Stimulated activated CD8-positive, alpha-beta memory T cell treated with anti-CD3 and anti-CD28 coated beads, Interleukin-7, amount 100 ng/mL, for 24 hours (primary cell): ENCODE results near the gene DEFB114.

Experiments
- DNase-seq: peaks from one replicate; pipeline ENCODE4 v3.0.0-alpha.2; 2020; ENCODE audit warnings: low read depth

DEFB114 gene

DNA sequence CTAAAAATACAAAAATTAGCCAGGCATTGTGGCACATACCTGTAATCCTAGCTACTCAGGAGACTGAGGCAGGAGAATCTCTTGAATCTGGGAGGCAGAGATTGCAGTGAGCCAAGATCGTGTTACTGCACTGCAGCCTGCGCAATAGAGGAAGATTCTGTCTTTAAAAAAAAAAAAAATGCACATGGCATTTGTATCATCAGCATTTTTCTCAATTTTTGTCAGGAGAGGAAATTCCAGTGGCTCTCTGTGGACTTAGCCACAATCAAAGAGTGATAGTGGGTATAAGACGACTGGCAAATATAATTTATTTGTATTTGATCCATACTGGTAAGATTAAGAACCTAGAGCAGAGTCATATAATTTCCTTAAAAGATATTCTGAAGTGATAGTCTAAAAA lies 28.6 kb downstream of the DEFB114 start:
- DNase-seq: no peak

DNA sequence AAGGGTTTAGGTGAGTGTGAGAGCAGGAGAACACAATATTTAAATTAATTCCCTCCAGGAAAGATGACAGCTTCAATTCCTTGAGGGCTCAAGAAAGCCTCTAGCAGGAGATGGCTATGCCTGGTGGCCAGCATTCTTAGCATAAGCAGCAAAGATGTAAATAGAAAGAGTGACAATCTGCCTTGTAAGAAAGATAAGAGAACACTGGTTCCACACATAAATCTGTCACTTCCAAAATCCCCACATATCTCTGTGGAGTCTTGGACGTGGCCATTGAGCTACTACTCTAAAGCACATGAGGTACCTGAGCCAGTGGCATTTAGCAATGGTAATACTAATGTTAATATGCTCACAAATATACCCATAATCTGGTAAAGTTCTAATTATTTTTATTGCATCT lies 29.2 kb downstream of the DEFB114 start:
- DNase-seq: no peak

DNA sequence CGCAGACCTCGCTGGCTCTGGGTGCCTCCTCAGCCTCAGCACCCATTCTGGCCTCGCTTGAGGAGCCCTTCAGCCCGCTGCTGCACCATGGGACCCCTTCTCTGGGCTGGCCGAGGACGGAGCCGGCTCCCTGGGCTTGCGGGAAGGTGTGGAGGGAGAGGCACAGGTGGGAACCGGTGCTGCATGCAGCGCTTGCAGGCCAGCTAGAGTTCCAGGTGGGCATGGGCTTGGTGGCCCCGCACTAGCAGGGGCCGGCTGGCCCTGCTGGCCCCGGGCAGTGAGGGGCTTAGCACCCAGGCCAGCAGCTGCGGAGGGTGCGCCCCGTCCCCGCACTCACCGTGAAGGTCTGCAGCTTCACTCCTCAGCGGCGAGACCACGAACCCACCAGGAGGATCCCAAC lies 30.4 kb downstream of the DEFB114 start:
- no peak for DNase-seq

DNA sequence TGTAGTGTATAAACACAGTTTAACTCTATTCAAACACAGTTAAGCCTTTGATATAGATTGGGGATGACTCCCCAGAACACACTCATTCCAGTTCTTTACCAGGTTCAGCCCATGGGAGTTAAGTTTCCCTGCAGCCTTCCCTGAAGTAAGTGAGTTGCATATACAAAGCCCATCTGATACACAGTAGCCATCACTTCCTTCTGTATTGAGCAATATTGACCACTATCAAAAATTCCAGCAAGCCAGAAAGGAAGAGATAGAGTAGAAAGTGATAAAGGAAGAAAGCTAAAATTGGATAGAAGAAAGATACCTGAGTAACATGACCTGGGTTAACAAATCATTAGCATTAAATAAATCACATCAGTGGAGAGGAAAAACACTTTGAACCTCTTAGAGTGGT lies 34.6 kb downstream of the DEFB114 start:
- no peak for DNase-seq

DNA sequence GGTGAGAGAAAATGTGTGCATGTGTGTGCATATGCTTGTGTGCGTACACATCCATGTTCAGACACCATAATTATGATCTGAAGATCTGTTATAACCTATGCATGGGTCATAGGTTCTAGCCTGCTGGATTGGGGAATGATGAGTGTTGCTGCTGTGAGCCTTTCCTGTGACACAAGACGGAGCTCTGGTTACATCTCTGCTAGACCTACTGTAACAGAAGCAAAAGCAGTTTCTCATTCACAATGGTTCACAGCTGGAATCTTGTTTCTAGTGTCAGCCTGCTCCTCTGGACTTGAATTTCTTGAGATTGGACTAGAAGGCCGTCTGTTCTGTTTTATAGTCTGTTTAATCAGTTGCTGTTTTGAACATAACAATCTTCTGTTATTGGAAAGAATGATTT lies 40.1 kb downstream of the DEFB114 start:
- DNase-seq: no peak

DNA sequence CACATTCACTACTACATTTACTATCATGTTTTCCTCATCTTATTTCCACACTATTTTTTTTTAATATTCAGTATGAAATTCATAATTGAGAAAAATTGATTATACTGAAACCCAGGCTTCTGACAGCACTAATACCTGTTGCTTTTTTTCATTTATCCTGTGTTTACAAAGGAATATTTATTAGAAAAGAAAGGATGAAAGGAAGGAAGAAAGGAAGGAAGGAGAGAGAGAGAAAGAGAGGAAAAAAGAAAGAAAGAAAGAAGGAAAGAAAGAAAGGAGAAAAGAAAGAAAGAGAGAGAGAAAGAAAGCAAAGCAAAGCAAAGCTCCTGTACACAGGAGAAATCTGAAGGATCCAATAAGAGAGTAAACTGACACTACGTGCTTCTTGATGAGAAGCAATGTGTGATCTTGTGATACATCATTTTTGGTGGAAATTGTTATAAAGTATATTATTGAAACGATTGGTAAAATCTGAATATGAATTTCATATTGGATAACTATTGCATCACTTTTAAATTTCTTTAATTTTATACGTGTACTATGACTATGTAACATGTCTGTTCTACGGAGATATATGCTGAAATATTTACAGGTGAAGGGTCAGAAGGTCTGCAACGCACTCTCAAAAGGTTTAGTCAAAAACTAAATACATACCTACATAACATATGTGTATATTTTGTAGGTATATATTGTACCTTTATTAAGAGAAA lies 43.9 kb downstream of the DEFB114 start:
- no peak for DNase-seq

DNA sequence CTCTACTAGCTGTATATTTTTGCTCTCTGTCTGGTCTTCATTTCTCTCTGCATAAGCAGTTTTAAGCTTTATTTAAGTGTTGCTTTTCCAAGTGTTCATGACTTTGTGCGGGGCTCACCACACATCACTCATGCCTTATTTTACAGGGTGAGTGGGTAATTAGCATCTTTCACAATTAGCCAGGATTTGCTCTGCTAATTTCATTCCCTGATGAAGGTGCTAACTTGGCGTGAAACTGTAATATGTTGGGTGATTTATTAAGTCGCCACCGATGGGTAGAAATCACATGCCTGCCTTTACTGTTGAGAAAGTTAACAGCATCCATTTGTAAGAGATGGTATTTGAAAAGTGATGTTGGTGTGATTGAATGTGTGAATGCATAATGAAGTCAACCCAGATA lies 44.7 kb downstream of the DEFB114 start:
- DNase-seq: no peak

DNA sequence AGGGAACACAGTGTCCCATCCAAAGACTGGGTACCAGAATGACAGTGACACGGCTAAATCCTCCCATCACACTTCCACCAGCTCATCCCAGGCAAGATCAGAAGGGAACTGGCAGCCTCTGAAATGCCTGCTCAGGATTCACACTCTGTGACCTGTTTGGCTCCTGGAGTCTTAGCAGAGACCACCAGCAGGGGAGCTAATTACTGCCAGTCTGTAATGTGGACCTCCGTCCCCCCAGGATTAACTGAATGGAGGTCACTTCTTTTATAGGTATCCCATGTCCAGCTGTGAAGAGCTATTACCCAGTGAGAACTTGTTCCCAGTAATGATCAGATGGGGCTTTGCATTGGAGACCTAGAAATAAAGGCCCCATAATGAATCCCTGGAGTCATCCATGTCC lies 45.2 kb downstream of the DEFB114 start:
- DNase-seq: no peak

DNA sequence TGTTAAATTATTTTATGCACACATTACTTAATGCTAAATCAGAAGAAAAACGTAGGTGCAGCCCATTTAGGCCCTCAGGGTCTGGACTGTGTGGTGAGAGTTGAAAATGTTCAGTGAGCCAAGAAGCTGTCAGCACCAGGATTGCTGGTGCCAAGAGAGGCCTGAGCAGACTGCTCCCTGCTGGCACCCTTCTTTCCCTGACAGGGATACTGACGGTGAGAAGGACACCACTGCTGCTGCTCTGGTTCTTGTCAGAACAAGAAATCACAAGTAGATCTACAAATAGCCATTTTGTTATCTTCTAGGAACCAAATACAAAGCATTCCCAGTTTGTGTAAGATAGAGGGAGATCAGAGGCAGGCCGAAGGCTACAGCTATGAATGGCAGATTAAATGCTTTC lies 48.9 kb downstream of the DEFB114 start:
- no peak for DNase-seq

DNA sequence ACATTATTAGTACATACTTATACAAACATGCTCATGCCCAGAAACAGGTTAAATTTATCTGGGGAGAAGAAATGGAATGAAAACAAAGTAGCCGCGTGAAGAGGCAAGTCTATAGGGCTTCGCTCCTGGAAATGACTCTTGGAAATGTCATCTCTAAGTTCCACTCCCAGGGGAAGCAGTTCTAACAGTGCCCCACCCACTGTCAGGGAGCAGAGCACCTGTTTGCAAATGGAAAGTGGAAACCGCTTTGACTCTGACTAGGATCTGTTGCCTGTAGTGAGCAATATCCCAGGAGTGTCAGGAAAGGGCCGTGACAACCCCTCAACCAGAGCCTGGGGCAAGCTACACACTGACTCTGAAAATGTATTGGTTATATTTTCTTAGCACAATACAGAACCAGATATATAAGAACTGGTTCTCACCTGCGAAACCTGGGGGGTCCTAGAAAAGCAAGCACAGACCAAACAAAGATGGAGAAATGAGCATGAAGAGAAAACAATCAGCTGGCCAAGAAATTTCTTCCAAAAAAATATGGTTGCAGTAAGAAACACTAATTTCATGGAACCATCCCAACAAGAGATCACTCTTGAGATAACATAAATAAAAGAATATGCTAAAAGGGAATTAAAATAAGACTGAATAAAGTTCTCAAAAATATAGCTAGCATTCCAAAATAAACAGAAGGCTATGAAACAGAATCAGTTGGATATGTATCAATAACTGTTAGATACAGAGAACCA lies 50.2 kb downstream of the DEFB114 start:
- DNase-seq: no peak

DNA sequence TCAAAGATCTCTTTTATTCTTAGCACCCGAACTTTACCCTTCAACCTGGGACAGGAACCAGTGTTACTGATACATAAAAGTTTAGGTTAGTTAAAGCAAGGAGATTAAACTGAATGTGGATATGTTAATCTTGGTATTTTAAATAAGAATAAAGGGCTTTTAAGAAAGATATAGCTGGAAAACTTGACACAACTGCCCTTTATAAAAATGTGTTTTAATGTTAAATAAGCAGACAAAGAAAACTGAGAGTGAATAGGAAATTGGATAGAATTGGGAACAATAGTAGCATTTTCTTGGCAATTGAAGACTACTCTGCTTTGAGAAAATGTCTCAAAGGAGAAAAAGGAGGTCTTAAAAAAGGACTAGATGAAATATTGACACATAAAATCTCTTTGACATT lies 51.8 kb downstream of the DEFB114 start:
- no peak for DNase-seq

DNA sequence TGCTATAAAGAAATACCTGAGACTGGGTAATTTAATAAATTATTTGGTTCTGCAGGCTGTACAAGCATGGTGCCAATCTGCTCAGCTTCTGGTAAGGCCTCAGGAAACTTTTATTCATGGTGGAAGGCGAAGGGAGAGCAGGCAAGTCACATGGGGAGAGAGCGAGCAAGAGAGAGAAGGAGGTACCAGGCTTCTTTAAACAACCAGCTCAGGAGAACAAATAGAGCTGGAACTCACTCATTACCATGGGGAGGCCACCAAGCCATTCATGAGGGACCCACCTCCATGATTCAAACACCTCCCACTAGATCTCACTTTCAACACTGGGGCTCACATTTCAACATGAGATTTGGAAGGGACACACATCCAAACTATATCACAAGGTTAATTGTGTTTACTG lies 52.7 kb downstream of the DEFB114 start:
- DNase-seq: no peak
